HG02571 (cell line): ENCODE measurements around the gene NIT1.
"Not testable (repeated sequence)": the region's sequence is repeated elsewhere in the genome, so short reads cannot be mapped to it uniquely, and the experiment has no call there.

Experiments
- ATAC-seq: cut with Tn5 transposase; IDR thresholded peaks from one replicate; pipeline ENCODE4 v1.9.1; 2021; ENCODE audit warnings: mild to moderate bottlenecking, moderate library complexity; ENCODE audit not compliant: unreplicated experiment

NIT1 gene

DNA sequence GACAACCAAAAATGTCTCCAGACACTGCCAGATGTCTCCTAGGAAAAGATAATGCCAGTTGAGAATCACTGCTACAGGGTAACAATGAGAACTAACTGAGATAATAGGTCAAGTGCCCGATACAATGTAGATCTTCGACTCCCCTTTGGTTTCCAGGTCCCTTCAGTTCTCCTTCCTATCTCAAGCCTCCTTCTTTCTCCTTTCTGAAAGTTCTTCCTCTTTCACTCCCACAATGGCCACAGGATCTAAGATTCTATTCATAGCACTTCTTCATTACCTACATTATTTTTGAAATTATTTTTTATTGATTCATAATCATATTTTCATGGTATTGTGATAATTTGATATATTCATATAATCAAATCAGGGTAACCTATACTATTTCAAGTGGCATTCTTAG lies 6.4 kb upstream of the NIT1 start:
- ATAC-seq, result no peak

DNA sequence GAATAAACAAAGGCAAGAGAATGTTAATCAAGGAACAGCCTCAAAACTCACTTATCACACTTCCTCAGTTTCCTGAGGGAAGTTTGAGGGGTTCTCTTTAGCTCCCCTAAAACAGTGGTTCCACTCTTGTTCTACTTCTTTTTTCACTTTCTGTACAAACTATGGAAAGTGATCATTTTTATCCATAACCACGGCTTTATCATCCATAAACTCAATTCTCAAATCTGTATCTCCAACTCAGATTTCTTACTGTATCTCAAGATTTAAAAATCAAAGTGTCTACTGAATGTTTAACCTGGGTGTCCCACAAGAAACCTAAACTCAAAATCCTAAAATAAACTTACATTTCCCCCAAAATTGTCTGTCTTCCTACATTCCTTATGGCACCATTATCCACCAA lies 4.0 kb upstream of the NIT1 start:
- ATAC-seq, result no peak

DNA sequence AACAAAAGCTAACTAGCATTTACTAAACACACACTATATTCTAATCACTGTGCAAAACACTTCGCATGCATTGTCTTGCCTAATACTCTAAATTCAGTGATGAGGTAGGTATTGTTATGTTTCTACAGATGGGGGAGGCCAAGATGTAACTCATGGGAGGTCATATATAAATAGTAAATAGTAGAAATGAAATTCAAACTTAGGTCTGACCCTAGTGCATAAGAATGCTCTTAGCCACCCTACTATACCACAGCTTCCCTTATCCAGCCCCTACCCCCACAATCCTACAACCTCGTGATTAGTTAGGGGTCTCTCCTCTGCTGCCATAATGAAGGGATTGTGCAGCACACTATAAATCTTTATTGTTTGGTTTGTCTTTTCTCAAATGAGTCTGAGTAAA lies 3.3 kb upstream of the NIT1 start:
- no peak for ATAC-seq

DNA sequence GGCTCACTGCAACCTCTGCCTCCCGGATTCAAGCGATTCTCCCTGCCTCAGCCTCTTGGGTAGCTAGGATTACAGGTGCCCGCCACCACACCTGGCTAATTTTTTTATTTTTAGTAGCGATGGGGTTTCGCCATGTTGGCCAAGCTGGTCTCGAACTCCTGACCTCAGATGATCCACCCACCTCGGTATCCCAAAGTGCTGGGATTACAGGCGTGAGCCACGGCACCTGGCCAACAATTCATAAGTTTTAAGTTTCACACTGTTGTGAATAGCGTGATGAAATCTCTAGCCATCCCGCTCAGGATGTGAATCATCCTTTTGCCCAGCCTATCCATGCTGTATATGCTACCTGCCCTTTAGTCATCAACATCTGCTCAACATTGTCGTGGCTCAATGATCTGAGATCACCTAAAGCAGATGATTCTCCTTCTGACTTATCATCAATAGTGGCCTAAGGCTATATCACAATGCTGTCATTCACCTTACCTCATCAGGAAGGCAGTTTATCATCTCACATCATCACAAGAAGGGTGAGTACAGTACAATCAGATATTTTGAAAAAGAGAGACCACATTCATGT lies 2.7 kb upstream of the NIT1 start:
- no peak for ATAC-seq

DNA sequence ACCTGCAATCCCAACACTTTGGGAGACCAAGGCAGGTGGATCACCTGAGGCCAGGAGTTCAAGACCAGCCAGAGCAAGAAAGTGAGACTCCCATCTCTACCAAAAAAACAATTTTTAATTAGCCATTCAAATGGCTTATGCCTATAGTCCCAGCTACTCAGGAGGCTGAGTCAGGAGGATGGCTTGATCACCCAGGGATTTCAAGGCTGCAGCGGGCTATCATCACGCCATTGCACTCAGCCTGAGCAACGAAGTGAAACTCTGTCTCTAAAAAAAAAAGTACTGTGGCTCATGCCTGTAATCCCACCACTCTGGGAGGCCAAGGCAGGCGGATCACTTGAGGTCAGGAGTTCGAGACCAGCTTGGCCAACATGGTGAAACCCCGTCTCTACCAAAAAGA lies 1.9 kb upstream of the NIT1 start:
- not testable (repeated sequence) for ATAC-seq

DNA sequence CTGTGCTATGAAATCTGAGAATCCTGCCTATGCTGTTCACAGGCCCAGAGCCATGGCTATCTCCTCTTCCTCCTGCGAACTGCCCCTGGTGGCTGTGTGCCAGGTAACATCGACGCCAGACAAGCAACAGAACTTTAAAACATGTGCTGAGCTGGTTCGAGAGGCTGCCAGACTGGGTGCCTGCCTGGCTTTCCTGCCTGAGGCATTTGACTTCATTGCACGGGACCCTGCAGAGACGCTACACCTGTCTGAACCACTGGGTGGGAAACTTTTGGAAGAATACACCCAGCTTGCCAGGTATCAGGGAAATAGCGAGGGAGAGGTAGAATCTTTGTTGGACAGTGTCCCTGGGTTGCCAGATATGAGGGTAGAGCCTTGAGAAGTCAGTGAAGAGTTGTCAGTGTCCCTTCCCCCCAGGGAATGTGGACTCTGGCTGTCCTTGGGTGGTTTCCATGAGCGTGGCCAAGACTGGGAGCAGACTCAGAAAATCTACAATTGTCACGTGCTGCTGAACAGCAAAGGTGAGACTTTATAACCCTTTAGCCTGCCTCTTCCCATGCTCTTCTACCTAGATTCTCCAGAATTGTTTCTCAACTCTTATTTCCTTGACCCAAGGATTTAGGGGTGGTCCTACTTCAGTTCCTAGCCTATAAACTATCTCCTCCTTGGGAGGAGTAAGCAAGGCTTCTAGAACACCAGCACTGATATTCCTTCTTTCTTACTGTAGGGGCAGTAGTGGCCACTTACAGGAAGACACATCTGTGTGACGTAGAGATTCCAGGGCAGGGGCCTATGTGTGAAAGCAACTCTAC lies 1.4 kb downstream of the NIT1 start:
- peak; percentile 51 for ATAC-seq

DNA sequence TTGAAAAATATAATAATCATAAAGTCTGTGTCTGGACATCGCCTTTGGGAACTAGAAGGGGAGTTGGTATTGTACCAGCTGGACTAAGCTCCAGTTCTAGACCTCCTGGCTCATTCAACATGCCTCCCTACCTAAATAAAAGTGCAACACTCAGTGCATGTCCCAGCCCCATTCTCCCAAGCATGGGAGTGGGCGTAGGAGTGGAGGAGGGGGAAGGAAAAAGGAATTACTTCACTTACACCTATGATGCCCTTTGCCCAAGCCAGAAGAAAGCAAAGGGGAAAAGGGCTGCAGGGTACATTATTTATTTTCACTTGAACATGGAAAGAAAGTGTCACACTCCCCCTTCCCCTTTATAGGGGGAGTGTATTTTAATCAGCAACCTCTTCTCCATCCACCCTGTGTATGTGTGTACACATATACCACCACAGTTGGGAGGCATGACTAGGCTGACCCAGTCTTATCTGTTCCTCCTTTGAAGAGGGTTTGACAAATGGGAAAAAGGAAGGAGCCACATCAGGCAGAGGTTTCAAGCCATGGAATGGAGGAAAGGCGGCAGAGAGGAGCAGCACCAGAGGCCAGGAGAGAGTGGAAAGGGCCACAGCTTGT lies 3.2 kb downstream of the NIT1 start:
- ATAC-seq, result no peak

DNA sequence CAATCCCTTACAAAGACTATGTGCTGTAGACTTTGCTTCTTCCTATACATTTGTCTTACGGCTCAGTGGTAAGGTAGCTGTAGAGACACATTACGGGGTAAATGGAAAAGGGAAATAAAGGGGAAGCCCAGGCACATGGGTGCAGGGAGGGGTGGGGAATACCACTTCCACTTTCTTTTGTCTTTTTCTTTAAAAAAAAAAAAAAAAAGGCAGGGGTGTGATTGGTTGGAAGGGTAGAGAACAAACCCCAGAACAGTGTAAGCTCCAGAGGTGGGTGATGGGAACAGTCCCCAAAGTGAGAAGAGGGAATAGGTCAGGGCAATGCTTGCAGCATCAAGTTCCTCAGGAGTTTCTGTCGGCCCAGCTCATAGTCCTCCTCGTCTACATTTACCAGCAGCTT lies 3.9 kb downstream of the NIT1 start:
- ATAC-seq, result no peak

DNA sequence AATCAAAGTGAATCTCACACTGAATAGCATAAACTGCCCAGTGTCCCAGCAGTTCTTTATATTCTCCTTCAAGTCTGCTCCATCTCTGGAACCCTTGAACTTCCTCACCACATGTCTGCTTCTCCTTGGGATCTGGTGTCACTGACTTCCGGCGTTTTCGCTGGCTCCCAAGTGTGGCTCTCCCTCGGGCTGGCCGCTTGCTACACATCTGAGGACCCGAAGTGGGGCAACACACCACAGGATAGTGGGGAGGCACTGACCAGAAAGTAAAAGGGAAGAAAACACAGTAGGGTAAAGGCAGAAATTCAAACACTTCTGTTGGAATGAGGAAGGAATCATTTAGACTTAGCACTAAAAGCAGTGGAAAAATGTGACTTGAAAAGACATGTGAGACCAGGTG lies 5.1 kb downstream of the NIT1 start:
- ATAC-seq, result no peak

DNA sequence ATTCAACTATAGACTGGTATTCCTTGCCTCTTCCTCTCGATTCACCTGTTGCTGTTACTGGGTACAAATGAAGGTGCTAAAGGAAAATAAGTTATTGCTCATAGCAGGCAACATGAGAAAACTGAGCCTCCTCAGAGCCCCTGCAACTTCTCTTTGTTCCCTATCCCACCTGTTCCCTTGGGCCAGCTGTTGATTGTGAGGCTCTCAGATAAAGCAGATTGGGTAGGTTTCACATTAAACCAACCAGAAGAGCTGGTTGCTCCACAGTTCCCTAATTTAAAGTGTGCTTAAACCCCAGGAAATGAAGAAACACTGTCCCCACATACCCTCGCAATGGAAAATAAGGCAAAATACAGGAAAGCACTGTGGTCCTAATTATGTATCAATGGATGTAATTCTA lies 9.7 kb downstream of the NIT1 start:
- no peak for ATAC-seq

DNA sequence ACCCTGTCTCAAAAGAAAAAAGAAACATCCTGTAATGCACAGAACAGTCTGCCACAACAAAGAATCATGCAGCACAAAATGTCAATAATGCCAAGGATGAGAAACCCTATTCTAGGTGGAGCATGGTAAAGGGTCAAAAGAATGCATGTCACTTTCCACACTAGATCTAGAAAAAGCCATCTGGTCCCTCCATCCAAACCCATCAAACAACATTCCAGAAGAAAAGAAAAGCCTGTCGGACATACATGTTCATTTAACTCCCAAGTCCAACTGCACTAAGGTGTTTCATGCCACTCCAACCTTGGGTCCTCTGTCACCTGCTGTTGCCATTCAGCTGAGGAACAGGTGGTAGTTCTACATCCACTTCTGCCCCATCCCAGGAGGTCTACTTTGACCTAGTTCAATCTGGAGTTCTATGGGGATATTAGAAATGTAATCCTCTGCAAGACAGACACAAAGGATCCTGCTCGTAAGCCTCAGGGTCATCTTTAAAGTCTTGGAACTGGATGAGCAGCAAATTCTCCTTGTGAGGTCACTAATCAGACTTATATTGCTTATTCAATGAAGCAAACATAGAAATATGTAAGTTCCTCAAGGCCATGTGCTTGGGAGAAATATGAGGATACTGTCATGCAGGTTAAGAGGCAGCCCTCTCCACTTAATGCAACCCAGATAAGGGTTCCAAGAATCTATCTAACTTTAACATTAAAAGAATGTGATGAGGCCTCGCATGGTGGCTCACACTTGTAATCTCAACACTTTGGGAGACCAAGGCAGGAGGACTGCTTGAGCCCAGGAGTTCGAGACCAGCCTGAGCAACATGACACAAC lies 10.9 kb downstream of the NIT1 start:
- no peak for ATAC-seq

DNA sequence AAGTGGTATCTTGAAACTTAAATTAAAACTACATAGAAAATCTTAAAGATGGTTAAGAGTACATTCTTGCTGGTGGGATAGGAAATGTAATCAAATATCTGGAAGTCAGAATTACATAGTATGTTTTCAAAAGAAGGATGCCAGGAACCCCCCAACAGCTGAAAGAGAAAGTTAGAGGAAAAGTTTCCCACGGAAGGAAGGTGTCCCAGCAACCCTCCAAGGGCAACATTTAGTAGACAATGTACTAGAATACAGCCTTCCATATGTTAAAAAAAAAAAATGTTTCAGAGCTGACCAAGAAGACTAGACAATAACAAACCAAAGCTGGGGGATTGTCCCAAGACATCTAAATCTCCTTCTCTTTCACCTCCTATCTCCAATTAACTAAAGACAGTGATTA lies 12.4 kb downstream of the NIT1 start:
- no peak for ATAC-seq

DNA sequence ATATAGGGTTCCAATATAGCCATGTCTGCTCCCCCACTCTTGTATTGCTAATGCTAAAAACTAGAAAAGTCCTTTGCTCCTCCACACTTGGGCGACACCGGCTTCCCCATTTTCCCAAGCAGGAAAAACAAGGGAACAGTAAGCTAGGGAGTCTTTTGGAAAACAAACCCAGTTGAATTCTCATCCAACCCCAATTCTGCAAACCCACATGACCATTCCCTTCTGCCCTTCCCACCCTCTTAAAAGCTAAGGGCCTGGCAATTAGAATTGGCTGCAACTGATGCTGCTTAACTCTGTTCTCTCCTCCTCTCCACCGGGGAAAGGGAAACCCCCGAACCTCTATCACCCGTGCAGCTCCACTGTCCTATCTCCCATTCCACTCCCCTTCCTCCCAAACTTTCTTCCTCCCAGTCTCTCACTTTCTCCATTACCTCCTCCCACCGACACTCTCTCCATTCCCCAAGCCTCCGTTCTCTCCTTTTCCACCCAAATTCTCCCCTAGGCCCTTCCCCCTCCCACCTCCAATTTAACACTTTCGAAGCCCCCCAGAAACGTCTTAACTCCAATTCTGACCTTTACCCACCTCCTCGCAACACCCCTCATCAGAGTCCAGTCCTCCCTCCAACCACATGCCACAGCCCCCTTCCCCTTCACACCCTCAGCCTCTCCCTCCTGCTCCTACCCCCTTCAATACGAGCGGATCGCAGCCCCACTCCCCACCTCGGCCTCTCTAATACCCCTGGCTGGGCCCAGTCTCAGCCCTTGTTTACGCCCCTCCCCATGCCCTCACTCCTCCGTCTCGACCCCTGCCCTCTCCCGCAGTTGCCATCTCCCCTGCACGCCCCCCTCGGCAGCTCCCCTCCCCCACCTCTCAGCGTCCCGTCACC lies 13.9 kb downstream of the NIT1 start:
- ATAC-seq, result no peak

DNA sequence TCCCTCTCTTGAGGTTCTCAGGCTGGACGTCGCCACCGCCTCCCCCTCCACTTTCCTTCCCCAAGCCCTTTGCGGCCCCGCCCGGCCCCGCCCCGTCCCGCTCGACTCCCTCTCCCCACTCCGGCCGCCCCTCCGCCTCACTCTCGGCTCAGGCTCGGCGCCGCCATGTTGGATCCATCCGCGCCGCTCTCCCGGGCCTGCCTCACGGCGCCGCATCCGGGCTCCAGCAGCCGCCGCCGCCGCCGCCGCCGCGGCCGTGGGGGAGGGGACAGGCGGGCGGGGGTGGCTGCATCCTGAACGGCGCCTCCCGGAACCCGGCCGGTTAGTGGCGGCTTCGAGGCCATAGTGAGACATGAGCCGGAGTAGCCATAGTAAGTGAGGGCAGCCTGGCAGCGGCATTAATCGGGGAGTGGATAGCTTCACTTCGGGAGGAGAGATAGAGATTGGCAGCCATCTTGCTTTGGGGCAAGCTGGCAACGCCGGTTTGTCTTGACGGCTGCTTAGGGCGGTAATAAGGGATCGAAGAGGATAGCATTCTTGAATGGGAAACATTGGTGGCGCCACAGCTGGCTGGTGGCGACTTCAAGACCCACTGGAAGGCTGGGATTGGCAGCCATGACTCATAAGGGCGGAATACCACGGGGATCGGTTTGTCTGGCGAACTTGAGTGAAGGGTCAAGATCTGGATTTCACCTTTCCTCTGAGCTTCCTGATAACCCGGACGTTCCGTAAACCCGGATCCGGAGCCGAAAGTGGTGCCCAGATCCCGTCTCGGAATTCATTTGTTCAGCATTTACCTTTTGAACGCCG lies 14.7 kb downstream of the NIT1 start, which contains the start of gene DEDD:
TSS of gene DEDD (minus strand) at position 258 of the 810 bp plus-strand sequence. CDS start 8,205 bp downstream, outside the sequence.
- peak; percentile 93 for ATAC-seq

DNA sequence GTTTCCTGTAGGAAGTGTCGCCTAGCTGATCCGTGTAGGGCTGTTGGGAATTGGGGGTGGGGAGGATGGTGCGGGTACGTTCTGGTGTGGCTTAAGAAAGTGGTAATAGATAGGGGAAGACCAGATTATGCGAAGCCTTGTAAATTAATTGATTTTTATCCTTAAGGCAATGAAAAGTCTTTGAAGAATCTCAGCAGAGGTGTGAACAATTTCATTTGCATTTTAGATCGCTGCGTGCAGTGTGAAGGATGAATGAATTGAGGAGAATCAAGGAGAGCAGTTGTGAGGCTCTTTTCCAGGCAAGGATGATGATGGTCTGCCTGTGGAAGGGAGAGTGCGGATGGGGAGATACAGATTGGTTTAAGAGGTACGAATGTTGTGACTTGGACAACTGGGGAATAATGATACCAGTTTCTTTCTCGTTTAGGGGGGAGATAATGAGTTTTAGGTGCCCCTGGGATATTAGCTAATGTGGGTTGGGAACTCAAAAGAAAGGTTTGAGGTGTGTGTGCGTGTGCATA lies 15.4 kb downstream of the NIT1 start:
- no peak for ATAC-seq

DNA sequence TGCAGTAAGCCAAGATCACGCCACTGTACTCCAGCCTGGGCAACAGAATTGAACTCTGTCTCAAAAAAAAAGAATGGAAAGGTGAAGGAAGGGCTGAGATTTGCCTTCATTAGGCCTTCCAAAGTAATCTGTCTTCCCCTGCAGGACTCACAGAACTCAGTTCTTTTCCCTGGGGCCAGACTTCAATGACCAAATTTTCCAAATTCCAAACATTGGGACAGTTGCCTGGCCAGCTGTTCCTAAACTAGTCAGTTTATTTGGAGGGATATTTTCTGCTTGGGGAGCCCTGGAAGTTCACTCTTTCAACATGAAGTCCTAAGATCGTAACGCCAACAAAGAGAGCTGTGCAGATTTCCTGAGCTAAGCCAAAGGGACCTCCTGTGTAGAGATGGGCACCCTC lies 20.0 kb downstream of the NIT1 start:
- ATAC-seq, result no peak

DNA sequence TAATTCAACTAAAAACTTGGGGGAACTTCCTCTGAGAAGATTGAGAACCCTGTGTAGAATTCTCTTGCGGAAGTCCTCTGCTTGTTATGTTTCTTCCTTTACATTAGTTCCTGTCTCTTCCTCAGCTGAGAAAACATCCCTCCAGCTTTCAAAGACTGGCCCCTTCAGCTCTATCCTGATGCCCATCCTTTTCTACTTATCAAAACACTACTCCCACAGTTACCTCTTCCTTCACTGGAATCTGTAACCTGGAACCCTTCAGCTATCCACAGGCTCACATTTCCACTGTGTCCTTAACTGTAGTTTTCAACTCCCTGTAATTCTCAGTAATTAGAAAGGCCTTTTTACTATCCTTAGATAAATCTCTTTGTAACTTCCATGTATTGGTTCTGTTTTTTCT lies 20.5 kb downstream of the NIT1 start:
- ATAC-seq, result no peak

DNA sequence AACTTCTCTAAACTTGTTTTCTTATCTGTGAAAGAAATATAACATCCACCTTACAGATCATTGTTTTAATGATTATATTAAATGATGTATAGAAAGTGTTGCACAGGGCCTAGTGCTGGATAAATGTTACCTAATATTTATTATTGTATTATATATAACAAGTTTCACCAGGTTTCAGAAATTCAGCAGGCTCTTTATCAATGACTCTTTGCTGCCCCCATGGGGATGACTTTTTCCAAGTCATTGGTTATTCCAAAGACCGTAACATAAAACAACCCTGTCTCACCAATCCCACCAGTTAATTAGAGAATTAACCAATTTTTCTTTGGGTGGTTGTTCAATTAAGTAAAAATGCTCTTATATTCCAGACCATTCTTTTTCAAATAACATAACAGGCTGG lies 21.9 kb downstream of the NIT1 start:
- no peak for ATAC-seq

DNA sequence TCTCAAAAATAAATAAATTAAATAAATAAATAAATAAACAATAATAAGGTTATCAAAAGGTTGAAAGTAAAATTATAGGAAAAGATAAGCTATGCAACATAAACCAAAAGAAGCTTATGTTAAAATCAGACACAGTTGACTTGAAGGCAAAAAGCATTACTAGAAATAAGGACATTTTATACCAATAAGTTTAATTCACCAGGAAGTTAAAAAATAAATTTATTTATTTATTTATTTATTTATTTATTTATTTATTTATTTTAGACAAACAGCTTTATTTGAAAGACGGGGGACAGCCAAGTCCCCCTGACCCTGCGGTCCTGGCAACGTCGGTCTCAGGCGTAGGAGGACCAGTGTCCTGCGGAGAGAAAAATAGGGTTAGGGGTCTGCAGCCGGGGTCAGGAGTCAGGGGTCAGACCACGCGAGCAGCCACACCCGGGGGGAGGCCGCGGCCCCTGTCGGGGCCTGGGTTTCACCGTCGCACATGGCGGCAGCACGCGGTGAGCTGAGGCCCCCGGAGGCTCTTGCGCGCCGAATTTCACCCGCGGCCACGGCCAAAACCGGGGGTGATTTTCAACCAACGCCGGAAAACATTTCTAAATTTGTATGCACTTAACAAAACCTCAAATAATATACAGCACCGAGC lies 23.0 kb downstream of the NIT1 start:
- no peak for ATAC-seq
